ENCODE results near the gene C15orf61.

The C15orf61 gene

GRCh38 chr15:67512933-67513714 lies 7.8 kb upstream of the C15orf61 start:
- DNase-seq (ENCODE audit: low spot score): no peak
- in situ Hi-C loops (cut with MboI; ENCODE audit: low pct_unique_long_range_greater_than_20kb, low sequenced_read_pairs, unreplicated experiment): no loop called here
- no peak for TF ChIP-seq CTCF (IDR thresholded peaks at IDR 0.05; ENCODE audit: extremely low read depth, insufficient read depth, missing control alignments)

GRCh38 chr15:67515090-67515489 lies 5.8 kb upstream of the C15orf61 start:
- in situ Hi-C loops (cut with MboI; ENCODE audit: low pct_unique_long_range_greater_than_20kb, low sequenced_read_pairs, unreplicated experiment): no loop called here
- no peak for TF ChIP-seq CTCF (IDR thresholded peaks at IDR 0.05; ENCODE audit: extremely low read depth, insufficient read depth, missing control alignments)
- DNase-seq (ENCODE audit: low spot score): no peak

DNA sequence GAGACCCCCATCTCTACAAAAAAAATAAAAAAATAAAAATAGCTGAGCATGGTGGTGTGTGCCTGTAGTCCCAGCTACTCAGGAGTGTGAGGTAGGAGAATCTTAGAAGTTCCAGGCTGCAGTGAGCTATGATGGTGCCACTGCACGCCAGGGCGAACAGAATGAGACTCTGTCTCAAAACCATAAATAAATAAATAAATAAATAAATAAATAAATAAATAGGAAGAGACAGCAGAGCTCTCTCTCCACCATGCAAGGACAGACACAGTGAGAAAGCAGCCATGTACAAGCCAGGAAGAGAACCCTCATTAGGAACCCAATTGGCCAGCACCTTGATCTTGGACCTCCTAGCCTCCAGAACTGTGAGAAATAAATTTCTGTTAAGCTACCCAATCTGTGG lies 5.4 kb upstream of the C15orf61 start:
- in situ Hi-C loops (cut with MboI; ENCODE audit: low pct_unique_long_range_greater_than_20kb, low sequenced_read_pairs, unreplicated experiment): no loop called here
- no peak for DNase-seq (ENCODE audit: low spot score)
- no peak for TF ChIP-seq CTCF (IDR thresholded peaks at IDR 0.05; ENCODE audit: extremely low read depth, insufficient read depth, missing control alignments)

GRCh38 chr15:67520321-67521028 lies 456 bp upstream of the C15orf61 start:
- peak; percentile 37 for DNase-seq (ENCODE audit: low spot score)
- in situ Hi-C loops (cut with MboI; ENCODE audit: low pct_unique_long_range_greater_than_20kb, low sequenced_read_pairs, unreplicated experiment): no loop called here
- no peak for TF ChIP-seq CTCF (IDR thresholded peaks at IDR 0.05; ENCODE audit: extremely low read depth, insufficient read depth, missing control alignments)

GRCh38 chr15:67521783-67522568 lies 1.0 kb downstream of the C15orf61 start:
- no peak for DNase-seq (ENCODE audit: low spot score)
- no peak for TF ChIP-seq CTCF (IDR thresholded peaks at IDR 0.05; ENCODE audit: extremely low read depth, insufficient read depth, missing control alignments)
- in situ Hi-C loops (cut with MboI; ENCODE audit: low pct_unique_long_range_greater_than_20kb, low sequenced_read_pairs, unreplicated experiment): no loop called here

DNA sequence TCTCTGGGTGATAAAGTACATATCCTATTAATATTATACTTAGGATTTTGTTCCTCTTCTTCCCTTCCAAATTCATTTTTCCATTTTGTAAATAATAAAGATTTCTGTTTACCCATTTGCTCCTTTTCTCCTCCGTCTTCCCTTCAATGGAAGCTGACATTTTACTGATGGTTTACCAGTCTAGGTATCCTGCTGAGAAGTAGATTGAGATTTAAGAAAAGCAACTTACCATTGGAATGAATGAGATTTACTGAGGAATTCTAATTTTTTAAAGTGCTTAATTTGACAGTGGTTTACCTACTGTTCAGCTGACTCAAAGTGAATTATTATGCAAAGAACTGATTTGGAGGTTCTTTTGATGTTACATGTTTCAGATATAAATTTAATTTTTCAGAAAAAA lies 2.4 kb downstream of the C15orf61 start:
- in situ Hi-C loops (cut with MboI; ENCODE audit: low pct_unique_long_range_greater_than_20kb, low sequenced_read_pairs, unreplicated experiment): no loop called here
- no peak for DNase-seq (ENCODE audit: low spot score)
- TF ChIP-seq CTCF (IDR thresholded peaks at IDR 0.05; ENCODE audit: extremely low read depth, insufficient read depth, missing control alignments): no peak

Data from GM13977 (cell line).